ENCODE results near the gene SCAF4. TPM values are rescaled to one million over a fixed set of nuclear protein-coding genes. Genes with fewer than 3 reads are reported as not detected.

Gene SCAF4, protein sequence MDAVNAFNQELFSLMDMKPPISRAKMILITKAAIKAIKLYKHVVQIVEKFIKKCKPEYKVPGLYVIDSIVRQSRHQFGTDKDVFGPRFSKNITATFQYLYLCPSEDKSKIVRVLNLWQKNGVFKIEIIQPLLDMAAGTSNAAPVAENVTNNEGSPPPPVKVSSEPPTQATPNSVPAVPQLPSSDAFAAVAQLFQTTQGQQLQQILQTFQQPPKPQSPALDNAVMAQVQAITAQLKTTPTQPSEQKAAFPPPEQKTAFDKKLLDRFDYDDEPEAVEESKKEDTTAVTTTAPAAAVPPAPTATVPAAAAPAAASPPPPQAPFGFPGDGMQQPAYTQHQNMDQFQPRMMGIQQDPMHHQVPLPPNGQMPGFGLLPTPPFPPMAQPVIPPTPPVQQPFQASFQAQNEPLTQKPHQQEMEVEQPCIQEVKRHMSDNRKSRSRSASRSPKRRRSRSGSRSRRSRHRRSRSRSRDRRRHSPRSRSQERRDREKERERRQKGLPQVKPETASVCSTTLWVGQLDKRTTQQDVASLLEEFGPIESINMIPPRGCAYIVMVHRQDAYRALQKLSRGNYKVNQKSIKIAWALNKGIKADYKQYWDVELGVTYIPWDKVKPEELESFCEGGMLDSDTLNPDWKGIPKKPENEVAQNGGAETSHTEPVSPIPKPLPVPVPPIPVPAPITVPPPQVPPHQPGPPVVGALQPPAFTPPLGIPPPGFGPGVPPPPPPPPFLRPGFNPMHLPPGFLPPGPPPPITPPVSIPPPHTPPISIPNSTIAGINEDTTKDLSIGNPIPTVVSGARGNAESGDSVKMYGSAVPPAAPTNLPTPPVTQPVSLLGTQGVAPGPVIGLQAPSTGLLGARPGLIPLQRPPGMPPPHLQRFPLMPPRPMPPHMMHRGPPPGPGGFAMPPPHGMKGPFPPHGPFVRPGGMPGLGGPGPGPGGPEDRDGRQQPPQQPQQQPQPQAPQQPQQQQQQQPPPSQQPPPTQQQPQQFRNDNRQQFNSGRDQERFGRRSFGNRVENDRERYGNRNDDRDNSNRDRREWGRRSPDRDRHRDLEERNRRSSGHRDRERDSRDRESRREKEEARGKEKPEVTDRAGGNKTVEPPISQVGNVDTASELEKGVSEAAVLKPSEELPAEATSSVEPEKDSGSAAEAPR
- 17.5 to 20.6 TPM (median 19.1 TPM) in 5 replicates for total RNA-seq (2022; extraction: Qiagen RNA extraction; ENCODE audit: low read depth)

DNA sequence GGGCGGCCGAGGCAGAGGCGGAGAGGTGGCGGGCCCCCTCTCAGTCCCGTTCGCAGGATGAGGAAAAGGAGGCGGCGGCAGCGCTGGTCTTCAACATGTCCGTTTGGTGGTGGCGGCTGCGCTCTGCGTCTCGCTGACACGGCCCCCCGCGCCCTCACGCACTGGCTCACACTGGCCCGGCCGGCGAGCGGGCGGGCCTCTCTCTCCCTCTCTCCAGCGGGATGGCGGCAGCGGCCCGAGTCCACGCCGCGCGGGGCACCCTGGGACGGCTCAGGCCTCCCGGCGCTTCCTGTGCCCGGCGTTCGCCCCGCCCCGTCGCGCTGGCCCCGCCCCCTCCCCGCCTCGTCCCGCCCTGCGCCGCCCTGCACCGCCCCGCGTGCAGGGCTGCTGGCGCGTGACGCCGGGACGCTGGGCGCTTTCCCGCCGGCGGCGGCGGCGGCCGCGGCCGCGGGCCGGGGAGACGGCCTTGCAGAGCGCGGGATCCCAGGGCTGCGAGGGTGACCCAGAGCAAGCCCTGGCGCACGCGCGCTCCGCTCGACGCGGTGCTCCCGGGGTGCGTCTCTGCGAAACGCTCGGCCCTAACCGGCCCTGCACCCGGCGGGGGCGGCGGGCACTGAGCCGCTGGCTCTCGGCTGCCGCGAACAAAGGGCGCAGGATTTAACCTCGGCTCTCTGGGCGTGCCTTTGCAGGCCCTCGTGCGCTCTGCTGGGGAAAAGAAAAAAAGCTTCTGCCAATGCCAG is at the start of gene SCAF4:
Gene SCAF4, minus strand, starts transcription at position 262 of the 740 bp plus-strand sequence. CDS start 426 bp downstream, outside the sequence.

GRCh38 chr21:31659536-31660258 is 72.2 kb downstream of the SCAF4 start, which contains the start of gene SOD1:
SOD1 (plus strand) TSS chr21:31659693; CDS start chr21:31659770, 77 bp downstream.

Other genes starting within 250 kb of the SCAF4 start
- gene SOD1, start 72.4 kb downstream of the SCAF4 start, total RNA-seq (2022; extraction: Qiagen RNA extraction; ENCODE audit: low read depth): 359 to 422 TPM (median 407 TPM) in 5 replicates
- 1.3 to 1.5 TPM (median 1.4 TPM) in 5 replicates for gene HUNK, start 140.9 kb upstream of the SCAF4 start, total RNA-seq (2022; extraction: Qiagen RNA extraction; ENCODE audit: low read depth)

All from A549 treated with CpdA at 1 μM for 4 hours (cell line).